Middle frontal gyrus (tissue), 1 donor: ENCODE measurements around the gene DHRS13.
A peak's percentile ranks its signal among the peaks of the same experiment; 100 is the strongest.
"Not testable (repeated sequence)": the region's sequence is repeated elsewhere in the genome, so short reads cannot be mapped to it uniquely, and the experiment has no call there.

Source experiments
- DNase-seq: peaks from one replicate; pipeline ENCODE4 v3.0.0-alpha.2; 2015; ENCODE audit warnings: low spot score; ENCODE audit errors: extremely low spot score

Gene DHRS13

DNA sequence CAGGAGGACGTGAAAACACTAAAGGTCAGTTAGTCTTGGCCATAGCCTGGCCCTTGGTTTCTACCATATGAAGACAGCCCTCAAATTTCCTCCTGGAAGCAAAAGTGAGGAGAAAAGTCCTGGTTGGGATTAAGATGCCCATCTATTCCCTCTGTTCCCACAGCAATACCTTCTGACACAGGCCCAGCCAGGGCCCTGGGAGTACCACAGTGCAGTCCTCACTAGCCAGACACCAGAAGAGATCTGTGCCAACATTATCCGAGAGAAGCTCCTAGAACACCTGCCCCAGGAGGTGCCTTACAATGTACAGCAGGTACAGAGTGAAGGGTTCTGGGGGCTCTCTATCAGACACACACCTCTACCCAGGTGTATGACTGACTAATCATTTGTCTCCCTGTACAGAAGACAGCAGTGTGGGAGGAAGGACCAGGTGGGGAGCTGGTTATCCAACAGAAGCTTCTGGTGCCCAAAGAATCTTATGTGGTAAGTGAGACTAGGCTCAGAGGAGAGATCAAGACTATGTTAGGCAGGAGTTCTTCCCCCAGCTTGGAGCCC is 44.0 kb downstream of the DHRS13 start:
- no peak for DNase-seq

GRCh38 chr17:28857905-28858800 is 44.7 kb downstream of the DHRS13 start:
- no peak for DNase-seq

DNA sequence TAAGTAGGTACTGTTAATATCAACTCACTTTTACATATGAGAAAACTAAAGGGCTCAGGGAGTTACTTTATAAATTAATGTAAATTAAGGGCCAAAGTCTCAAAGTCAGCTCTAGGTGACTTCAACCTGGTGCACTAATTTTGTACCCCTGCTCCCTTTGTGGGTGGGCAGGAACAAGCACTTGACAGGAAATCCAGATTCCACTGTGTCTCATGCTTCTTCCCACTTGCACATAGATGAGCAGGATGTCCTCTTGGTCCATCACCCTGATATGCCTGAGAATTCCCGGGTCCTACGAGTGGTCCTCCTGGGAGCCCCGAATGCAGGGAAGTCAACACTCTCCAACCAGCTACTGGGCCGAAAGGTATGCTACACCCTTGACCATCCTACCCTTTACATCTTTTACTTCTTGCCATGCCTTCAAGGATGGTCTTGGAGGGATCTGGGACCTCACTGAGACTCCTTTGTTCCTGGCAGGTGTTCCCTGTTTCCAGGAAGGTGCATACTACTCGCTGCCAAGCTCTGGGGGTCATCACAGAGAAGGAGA is 46.8 kb downstream of the DHRS13 start:
- DNase-seq, result no peak

DNA sequence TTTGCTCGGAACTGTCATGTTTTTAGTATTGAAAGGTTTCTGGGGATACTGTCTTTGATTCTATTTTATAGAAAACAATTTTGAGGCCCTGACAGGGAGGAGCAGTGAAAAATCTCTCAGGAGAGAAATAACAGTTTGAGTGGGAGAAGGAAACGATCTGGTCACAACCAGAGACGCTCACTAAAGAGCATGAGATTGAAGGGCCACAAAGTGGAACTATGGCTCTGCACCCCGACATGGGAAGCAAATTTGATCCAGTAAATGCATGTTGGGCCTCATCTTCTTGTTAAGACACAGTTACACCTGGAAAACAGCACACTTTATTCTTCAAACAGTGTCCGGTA is 47.6 kb downstream of the DHRS13 start:
- no peak for DNase-seq

- peak; percentile 82 for DNase-seq
Observed at GRCh38 chr17:28854457-28855335, 48.2 kb downstream of the DHRS13 start, which contains the start of gene ERAL1. ERAL1 (plus strand) TSS chr17:28855016; CDS start chr17:28855035, 19 bp downstream.

DNA sequence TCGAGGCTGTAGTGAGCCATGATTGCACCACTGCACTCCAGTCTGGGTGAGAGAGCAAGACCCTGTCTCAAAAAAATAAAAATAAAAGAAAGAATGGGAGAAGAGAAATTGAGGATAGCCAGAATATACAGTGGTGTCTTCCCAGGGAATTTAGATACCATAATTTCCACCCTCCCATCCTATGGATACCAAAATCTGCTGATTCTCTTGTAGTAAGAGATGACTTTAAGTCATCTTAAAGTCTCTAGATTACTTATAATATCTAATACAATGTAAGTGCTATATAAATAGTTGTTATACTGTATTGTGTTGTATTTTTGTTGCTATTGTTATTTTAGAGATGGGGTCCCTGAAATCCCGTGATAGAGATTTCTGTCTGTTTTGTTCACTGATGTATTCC is 49.6 kb downstream of the DHRS13 start:
- DNase-seq, result no peak

- DNase-seq, result no peak
Observed at GRCh38 chr17:28849281-28849680, 53.6 kb downstream of the DHRS13 start.

- DNase-seq, result not testable (repeated sequence)
Observed at GRCh38 chr17:28848667-28849066, 54.2 kb downstream of the DHRS13 start.
